KMS-11 (cell line): ENCODE measurements around the gene WSB1.
A peak's percentile ranks its signal among the peaks of the same experiment; 100 is the strongest.

ENCODE experiments used
- H2AFZ ChIP-seq: fragments of 200-600 bp; sonication (generic); 2 replicates; pipeline ENCODE4 v1.6.1; 2016; ENCODE audit warnings: antibody characterized with exemption, mixed run types, low read depth
- H3K27ac ChIP-seq: fragments of 200-600 bp; sonication (generic); 2 replicates; pipeline ENCODE4 v1.6.1; 2016; ENCODE audit warnings: mild to moderate bottlenecking, mixed run types
- H3K27me3 ChIP-seq: fragments of 200-600 bp; sonication (generic); 2 replicates; pipeline ENCODE4 v1.6.1; 2017; ENCODE audit warnings: mild to moderate bottlenecking, low read depth, mixed run types, moderate library complexity; ENCODE audit not compliant: insufficient read depth
- H3K36me3 ChIP-seq: fragments of 200-600 bp; sonication (generic); 2 replicates; pipeline ENCODE4 v1.6.1; 2017; ENCODE audit warnings: mild to moderate bottlenecking, mixed run types; ENCODE audit not compliant: insufficient read depth
- H3K4me1 ChIP-seq: fragments of 200-600 bp; sonication (generic); 2 replicates; pipeline ENCODE4 v1.6.1; 2016; ENCODE audit warnings: mild to moderate bottlenecking, low read depth, mixed run types; ENCODE audit not compliant: poor library complexity, severe bottlenecking
- H3K4me2 ChIP-seq: fragments of 200-600 bp; sonication (generic); 2 replicates; pipeline ENCODE4 v1.7.0; 2016; ENCODE audit warnings: mild to moderate bottlenecking, mixed run types
- H3K4me3 ChIP-seq: fragments of 200-600 bp; sonication (generic); IDR thresholded peaks from 2 replicates; pipeline ENCODE4 v1.6.1; 2017; ENCODE audit warnings: low read depth, low read length, mixed read lengths; ENCODE audit not compliant: insufficient read depth
- H3K79me2 ChIP-seq: fragments of 200-600 bp; sonication (generic); 2 replicates; pipeline ENCODE4 v1.6.1; 2016; ENCODE audit warnings: low read depth, mixed run types; ENCODE audit not compliant: insufficient read depth
- H3K9ac ChIP-seq: fragments of 200-600 bp; sonication (generic); 2 replicates; pipeline ENCODE4 v1.6.1; 2016; ENCODE audit warnings: mild to moderate bottlenecking, mixed run types
- H4K20me1 ChIP-seq: fragments of 200-600 bp; sonication (generic); 2 replicates; pipeline ENCODE4 v1.6.1; 2016; ENCODE audit warnings: mild to moderate bottlenecking, mixed run types; ENCODE audit not compliant: insufficient read depth
- TF ChIP-seq, protein P1 (sequence below): fragments of 200-600 bp; sonication (generic); conservative IDR thresholded peaks from 2 replicates; pipeline ENCODE4 v1.6.1; 2017; ENCODE audit warnings: low read depth, mild to moderate bottlenecking, antibody characterized with exemption, low read length, moderate library complexity, mixed read lengths

WSB1 gene, protein sequence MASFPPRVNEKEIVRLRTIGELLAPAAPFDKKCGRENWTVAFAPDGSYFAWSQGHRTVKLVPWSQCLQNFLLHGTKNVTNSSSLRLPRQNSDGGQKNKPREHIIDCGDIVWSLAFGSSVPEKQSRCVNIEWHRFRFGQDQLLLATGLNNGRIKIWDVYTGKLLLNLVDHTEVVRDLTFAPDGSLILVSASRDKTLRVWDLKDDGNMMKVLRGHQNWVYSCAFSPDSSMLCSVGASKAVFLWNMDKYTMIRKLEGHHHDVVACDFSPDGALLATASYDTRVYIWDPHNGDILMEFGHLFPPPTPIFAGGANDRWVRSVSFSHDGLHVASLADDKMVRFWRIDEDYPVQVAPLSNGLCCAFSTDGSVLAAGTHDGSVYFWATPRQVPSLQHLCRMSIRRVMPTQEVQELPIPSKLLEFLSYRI

DNA sequence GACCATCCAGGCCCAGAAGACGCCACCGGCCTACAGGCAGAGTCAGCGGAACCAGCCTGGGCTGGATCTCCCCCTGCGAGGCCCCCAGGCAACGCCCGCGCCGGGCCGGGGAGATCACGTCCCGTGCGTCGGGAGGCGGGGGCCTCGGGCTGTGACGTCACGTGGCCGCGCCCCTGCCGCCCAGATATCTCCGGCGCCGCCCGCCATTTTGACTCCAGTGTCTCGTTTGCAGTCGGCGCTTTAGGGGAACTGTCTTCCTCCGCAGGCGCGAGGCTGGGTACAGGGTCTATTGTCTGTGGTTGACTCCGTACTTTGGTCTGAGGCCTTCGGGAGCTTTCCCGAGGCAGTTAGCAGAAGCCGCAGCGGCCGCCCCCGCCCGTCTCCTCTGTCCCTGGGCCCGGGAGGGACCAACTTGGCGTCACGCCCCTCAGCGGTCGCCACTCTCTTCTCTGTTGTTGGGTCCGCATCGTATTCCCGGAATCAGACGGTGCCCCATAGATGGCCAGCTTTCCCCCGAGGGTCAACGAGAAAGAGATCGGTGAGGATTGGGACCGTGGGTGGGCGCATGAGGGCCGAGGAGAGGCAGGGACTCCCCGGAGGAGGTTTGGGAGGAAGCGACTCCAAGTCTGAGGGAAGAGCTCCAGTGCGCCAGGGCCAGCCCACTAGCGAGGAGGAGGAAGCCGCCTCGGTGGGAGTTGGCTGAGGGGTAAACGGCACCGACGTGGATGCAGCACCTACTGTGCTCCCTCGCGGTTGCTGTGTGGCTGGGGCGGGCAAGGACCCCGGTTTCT lies at the start of gene WSB1:
Gene WSB1, plus strand, starts transcription at position 217 of the 791 bp plus-strand sequence. Its CDS starts 282 bp downstream, at position 499.
- TF ChIP-seq, protein P1, sequence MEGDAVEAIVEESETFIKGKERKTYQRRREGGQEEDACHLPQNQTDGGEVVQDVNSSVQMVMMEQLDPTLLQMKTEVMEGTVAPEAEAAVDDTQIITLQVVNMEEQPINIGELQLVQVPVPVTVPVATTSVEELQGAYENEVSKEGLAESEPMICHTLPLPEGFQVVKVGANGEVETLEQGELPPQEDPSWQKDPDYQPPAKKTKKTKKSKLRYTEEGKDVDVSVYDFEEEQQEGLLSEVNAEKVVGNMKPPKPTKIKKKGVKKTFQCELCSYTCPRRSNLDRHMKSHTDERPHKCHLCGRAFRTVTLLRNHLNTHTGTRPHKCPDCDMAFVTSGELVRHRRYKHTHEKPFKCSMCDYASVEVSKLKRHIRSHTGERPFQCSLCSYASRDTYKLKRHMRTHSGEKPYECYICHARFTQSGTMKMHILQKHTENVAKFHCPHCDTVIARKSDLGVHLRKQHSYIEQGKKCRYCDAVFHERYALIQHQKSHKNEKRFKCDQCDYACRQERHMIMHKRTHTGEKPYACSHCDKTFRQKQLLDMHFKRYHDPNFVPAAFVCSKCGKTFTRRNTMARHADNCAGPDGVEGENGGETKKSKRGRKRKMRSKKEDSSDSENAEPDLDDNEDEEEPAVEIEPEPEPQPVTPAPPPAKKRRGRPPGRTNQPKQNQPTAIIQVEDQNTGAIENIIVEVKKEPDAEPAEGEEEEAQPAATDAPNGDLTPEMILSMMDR, result no peak; the same call in 1 of the 2 replicates
- no peaks in the 10 kb centered on the region for H3K27me3 ChIP-seq
- H3K4me3 ChIP-seq, result peak within 1 kb of the TSS; percentile 65
- H4K20me1 ChIP-seq, result no peaks in the 10 kb centered on the region
- H3K27ac ChIP-seq, result peak within 1 kb of the TSS; percentile 92
- no peaks in the 10 kb centered on the region for H3K36me3 ChIP-seq
- H3K4me1 ChIP-seq, result peaks cover 19% of the 10 kb centered on the region
- peak within 1 kb of the TSS; percentile 58 for H3K4me2 ChIP-seq
- peaks cover 41% of the 10 kb centered on the region for H3K79me2 ChIP-seq
- peak within 1 kb of the TSS; percentile 86 for H3K9ac ChIP-seq
- H2AFZ ChIP-seq, result peak within 1 kb of the TSS; percentile 97

DNA sequence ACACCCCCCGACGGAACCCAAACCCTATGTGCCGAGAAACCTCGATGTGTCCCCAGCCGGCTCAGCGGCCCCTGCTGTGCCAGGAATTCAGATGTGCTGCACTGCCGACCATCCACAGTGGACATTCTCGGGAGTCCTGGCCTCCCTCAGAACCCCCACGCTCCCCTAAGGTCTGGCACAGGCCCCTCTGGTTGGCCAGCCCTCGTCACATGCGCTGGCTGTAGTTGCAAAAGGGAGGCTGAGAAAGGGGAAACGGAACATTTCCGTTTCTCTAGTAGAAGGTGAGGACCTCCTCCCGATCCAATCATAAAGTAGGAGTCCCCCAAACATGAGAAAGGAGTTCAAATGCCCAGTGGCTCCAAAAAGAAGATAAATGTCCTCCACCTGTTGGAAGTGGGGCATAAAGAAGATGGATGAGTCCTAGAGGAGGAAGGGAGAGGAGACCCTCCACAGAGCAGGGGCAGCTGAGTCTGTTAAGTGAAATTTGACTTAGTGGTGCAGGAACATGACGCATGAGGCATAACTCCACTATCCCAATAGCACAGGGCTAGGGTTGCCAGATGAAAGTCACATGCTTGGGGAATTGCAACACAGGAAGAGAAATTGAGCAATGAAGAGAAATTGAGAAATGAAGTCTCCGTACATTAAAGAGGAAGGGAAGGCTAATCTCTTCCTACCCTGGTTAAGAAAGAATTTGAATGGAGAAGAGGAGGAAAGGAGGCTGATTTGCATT lies 49.3 kb upstream of the WSB1 start:
- H3K9ac ChIP-seq, result no peak overlapping the region
- peaks cover 15% of the 10 kb centered on the region for H3K4me1 ChIP-seq
- peak overlapping the region; percentile 38 for H2AFZ ChIP-seq
- H3K27me3 ChIP-seq, result no peaks in the 10 kb centered on the region
- H4K20me1 ChIP-seq, result no peaks in the 10 kb centered on the region
- TF ChIP-seq, protein P1, result no peak
- H3K36me3 ChIP-seq, result no peaks in the 10 kb centered on the region
- H3K79me2 ChIP-seq, result no peaks in the 10 kb centered on the region
- no peak overlapping the region for H3K4me3 ChIP-seq
- peak overlapping the region; percentile 29; the same call in 1 of the 2 replicates for H3K4me2 ChIP-seq
- H3K27ac ChIP-seq, result no peak overlapping the region

DNA sequence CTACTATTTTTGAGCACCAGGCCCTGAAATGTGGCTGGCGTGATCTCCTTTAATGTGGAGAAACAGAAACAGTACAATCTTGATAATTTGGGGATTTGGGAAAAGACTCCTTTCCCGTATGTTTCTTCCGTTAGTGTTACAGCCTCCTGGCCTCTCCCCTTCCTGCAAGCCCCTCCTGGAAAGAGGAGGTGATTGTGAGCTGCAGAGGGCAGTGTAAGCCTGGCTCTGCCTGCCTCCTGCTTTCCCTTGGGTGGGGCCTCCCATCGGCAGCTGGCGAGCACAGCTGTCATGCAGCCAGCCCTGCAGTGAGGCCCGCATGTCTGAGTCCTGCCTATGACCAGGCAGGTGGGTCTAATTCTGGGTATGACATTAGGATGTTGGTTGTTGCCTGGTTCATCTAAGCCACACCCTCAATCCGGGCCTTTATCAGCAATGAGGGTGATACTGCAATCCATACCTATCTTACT lies 48.7 kb upstream of the WSB1 start:
- H2AFZ ChIP-seq, result peak overlapping the region; percentile 38
- H3K79me2 ChIP-seq, result no peaks in the 10 kb centered on the region
- no peaks in the 10 kb centered on the region for H4K20me1 ChIP-seq
- H3K4me2 ChIP-seq, result peak overlapping the region; percentile 29; the same call in 1 of the 2 replicates
- TF ChIP-seq, protein P1, result peak; percentile 64
- no peak overlapping the region for H3K4me3 ChIP-seq
- H3K27ac ChIP-seq, result no peak overlapping the region
- no peaks in the 10 kb centered on the region for H3K36me3 ChIP-seq
- H3K4me1 ChIP-seq, result peaks cover 15% of the 10 kb centered on the region
- no peak overlapping the region for H3K9ac ChIP-seq
- no peaks in the 10 kb centered on the region for H3K27me3 ChIP-seq

DNA sequence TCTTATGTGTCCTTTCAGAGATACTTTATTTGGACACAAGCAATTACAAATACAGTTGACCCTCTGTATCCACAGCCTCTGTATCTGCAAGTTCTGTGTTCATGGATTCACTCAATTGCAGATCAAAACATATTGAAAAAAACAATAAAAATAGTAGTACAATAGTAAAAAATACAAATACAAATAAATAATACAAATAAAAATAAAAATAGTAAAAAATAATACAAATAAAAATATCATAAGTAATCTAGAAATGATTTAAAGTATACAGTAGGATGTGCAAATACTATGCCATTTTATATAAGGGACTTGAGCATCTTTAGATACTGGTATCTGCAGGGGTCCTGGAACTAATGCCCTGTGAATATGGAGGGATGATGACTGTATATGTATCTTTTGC lies 47.4 kb upstream of the WSB1 start:
- no peak overlapping the region for H3K9ac ChIP-seq
- TF ChIP-seq, protein P1, result no peak

More for the DNA sequence above, 47.4 kb upstream of the WSB1 start:
- Histone ChIP-seq H3K4me3 (no peak overlapping the region), H3K36me3 (no peaks in the 10 kb centered on the region), H3K27ac (no peak overlapping the region), H3K27me3 (no peaks in the 10 kb centered on the region), H3K4me1 (peaks cover 15% of the 10 kb centered on the region), H3K79me2 (no peaks in the 10 kb centered on the region), H4K20me1 (no peaks in the 10 kb centered on the region), H3K4me2 (no peak overlapping the region), H2AFZ (no peak overlapping the region)
